ENCODE measurements around the gene SLC25A43.
"Not testable (repeated sequence)": the region's sequence is repeated elsewhere in the genome, so short reads cannot be mapped to it uniquely, and the experiment has no call there.

SLC25A43 gene

GRCh38 chrX:119486745-119487144 is 87.6 kb downstream of the SLC25A43 start:
- Histone ChIP-seq H3K36me3 (ENCODE audit: insufficient read depth, low read length) (no peaks in the 10 kb centered on the region), H3K4me3 (ENCODE audit: low read depth in 1 of 2, low read length in 2 of 2) (no peak overlapping the region), H3K9ac (ENCODE audit: low read length) (no peak overlapping the region), H3K9me3 (ENCODE audit: low read length) (no peaks in the 10 kb centered on the region), H3K4me1 (ENCODE audit: insufficient read depth, low read length) (no peaks in the 10 kb centered on the region), H3K27ac (ENCODE audit: low read depth, low read length) (no peak overlapping the region), H3K27me3 (ENCODE audit: control insufficient read depth in 1 of 2, insufficient read depth in 2 of 2, low read length in 2 of 2) (peaks cover 0 to 6% of the 10 kb centered on the region in 2 donors)

GRCh38 chrX:119487766-119488165 is 88.6 kb downstream of the SLC25A43 start:
- not testable (repeated sequence) for H3K9me3 ChIP-seq (ENCODE audit: low read length); H3K27ac ChIP-seq (ENCODE audit: low read depth, low read length); H3K9ac ChIP-seq (ENCODE audit: low read length); H3K4me1 ChIP-seq (ENCODE audit: insufficient read depth, low read length); H3K36me3 ChIP-seq (ENCODE audit: insufficient read depth, low read length); H3K4me3 ChIP-seq (ENCODE audit: low read depth in 1 of 2, low read length in 2 of 2); H3K27me3 ChIP-seq (ENCODE audit: control insufficient read depth in 1 of 2, insufficient read depth in 2 of 2, low read length in 2 of 2)

- Histone ChIP-seq H3K27me3 (ENCODE audit: control insufficient read depth in 1 of 2, insufficient read depth in 2 of 2, low read length in 2 of 2) (peaks cover 0 to 6% of the 10 kb centered on the region in 2 donors), H3K27ac (ENCODE audit: low read depth, low read length) (no peak overlapping the region), H3K9ac (ENCODE audit: low read length) (no peak overlapping the region), H3K4me3 (ENCODE audit: low read depth in 1 of 2, low read length in 2 of 2) (no peak overlapping the region), H3K9me3 (ENCODE audit: low read length) (no peaks in the 10 kb centered on the region), H3K36me3 (ENCODE audit: insufficient read depth, low read length) (no peaks in the 10 kb centered on the region), H3K4me1 (ENCODE audit: insufficient read depth, low read length) (no peaks in the 10 kb centered on the region)
These were observed 89.6 kb downstream of the SLC25A43 start for GRCh38 chrX:119488749-119489148.

GRCh38 chrX:119489212-119490074 is 90.3 kb downstream of the SLC25A43 start:
- Histone ChIP-seq H3K36me3 (ENCODE audit: insufficient read depth, low read length) (no peaks in the 10 kb centered on the region), H3K9me3 (ENCODE audit: low read length) (no peaks in the 10 kb centered on the region), H3K4me1 (ENCODE audit: insufficient read depth, low read length) (no peaks in the 10 kb centered on the region), H3K27me3 (ENCODE audit: control insufficient read depth in 1 of 2, insufficient read depth in 2 of 2, low read length in 2 of 2) (peaks cover 0 to 6% of the 10 kb centered on the region in 2 donors), H3K27ac (ENCODE audit: low read depth, low read length) (no peak overlapping the region), H3K4me3 (ENCODE audit: low read depth in 1 of 2, low read length in 2 of 2) (no peak overlapping the region), H3K9ac (ENCODE audit: low read length) (no peak overlapping the region)

- no peaks in the 10 kb centered on the region for H3K4me1 ChIP-seq (ENCODE audit: insufficient read depth, low read length)
- no peaks in the 10 kb centered on the region for H3K36me3 ChIP-seq (ENCODE audit: insufficient read depth, low read length)
- H3K27me3 ChIP-seq (ENCODE audit: control insufficient read depth in 1 of 2, insufficient read depth in 2 of 2, low read length in 2 of 2): peaks cover 0 to 6% of the 10 kb centered on the region in 2 donors
- H3K9me3 ChIP-seq (ENCODE audit: low read length): no peaks in the 10 kb centered on the region
- no peak overlapping the region for H3K27ac ChIP-seq (ENCODE audit: low read depth, low read length)
- no peak overlapping the region for H3K9ac ChIP-seq (ENCODE audit: low read length)
- no peak overlapping the region for H3K4me3 ChIP-seq (ENCODE audit: low read depth in 1 of 2, low read length in 2 of 2)
These were observed 93.3 kb downstream of the SLC25A43 start for GRCh38 chrX:119492463-119492862.

- not testable (repeated sequence) for H3K36me3 ChIP-seq (ENCODE audit: insufficient read depth, low read length); H3K27ac ChIP-seq (ENCODE audit: low read depth, low read length); H3K9ac ChIP-seq (ENCODE audit: low read length)
These were observed 94.8 kb downstream of the SLC25A43 start for GRCh38 chrX:119493851-119494495.

GRCh38 chrX:119495734-119496726 is 96.9 kb downstream of the SLC25A43 start:
- no peak overlapping the region for H3K4me3 ChIP-seq (ENCODE audit: low read depth in 1 of 2, low read length in 2 of 2)
- no peak overlapping the region for H3K9ac ChIP-seq (ENCODE audit: low read length)
- no peak overlapping the region for H3K27ac ChIP-seq (ENCODE audit: low read depth, low read length)

More at GRCh38 chrX:119493851-119494495, 94.8 kb downstream of the SLC25A43 start:
- H3K4me1 ChIP-seq (ENCODE audit: insufficient read depth, low read length); H3K27me3 ChIP-seq (ENCODE audit: control insufficient read depth in 1 of 2, insufficient read depth in 2 of 2, low read length in 2 of 2); H3K9me3 ChIP-seq (ENCODE audit: low read length); H3K4me3 ChIP-seq (ENCODE audit: low read depth in 1 of 2, low read length in 2 of 2): not testable (repeated sequence)

GRCh38 chrX:119497185-119497584 is 98.0 kb downstream of the SLC25A43 start:
- Histone ChIP-seq H3K36me3 (ENCODE audit: insufficient read depth, low read length) (no peaks in the 10 kb centered on the region), H3K27ac (ENCODE audit: low read depth, low read length) (no peak overlapping the region), H3K9me3 (ENCODE audit: low read length) (no peaks in the 10 kb centered on the region), H3K9ac (ENCODE audit: low read length) (no peak overlapping the region), H3K4me3 (ENCODE audit: low read depth in 1 of 2, low read length in 2 of 2) (no peak overlapping the region), H3K4me1 (ENCODE audit: insufficient read depth, low read length) (no peaks in the 10 kb centered on the region), H3K27me3 (ENCODE audit: control insufficient read depth in 1 of 2, insufficient read depth in 2 of 2, low read length in 2 of 2) (no peaks in the 10 kb centered on the region)

More at GRCh38 chrX:119495734-119496726, 96.9 kb downstream of the SLC25A43 start:
- no peaks in the 10 kb centered on the region for H3K36me3 ChIP-seq (ENCODE audit: insufficient read depth, low read length)
- no peaks in the 10 kb centered on the region for H3K27me3 ChIP-seq (ENCODE audit: control insufficient read depth in 1 of 2, insufficient read depth in 2 of 2, low read length in 2 of 2)
- H3K4me1 ChIP-seq (ENCODE audit: insufficient read depth, low read length): no peaks in the 10 kb centered on the region
- no peaks in the 10 kb centered on the region for H3K9me3 ChIP-seq (ENCODE audit: low read length)

GRCh38 chrX:119500061-119500800 is 101.1 kb downstream of the SLC25A43 start:
- Histone ChIP-seq H3K9me3 (ENCODE audit: low read length) (no peaks in the 10 kb centered on the region), H3K27me3 (ENCODE audit: control insufficient read depth in 1 of 2, insufficient read depth in 2 of 2, low read length in 2 of 2) (peaks cover 0 to 4% of the 10 kb centered on the region in 2 donors), H3K4me1 (ENCODE audit: insufficient read depth, low read length) (no peaks in the 10 kb centered on the region), H3K27ac (ENCODE audit: low read depth, low read length) (no peak overlapping the region), H3K36me3 (ENCODE audit: insufficient read depth, low read length) (no peaks in the 10 kb centered on the region), H3K4me3 (ENCODE audit: low read depth in 1 of 2, low read length in 2 of 2) (no peak overlapping the region), H3K9ac (ENCODE audit: low read length) (no peak overlapping the region)

- Histone ChIP-seq H3K27me3 (ENCODE audit: control insufficient read depth in 1 of 2, insufficient read depth in 2 of 2, low read length in 2 of 2) (peaks cover 0 to 4% of the 10 kb centered on the region in 2 donors), H3K9ac (ENCODE audit: low read length) (no peak overlapping the region), H3K9me3 (ENCODE audit: low read length) (no peaks in the 10 kb centered on the region), H3K27ac (ENCODE audit: low read depth, low read length) (no peak overlapping the region), H3K4me3 (ENCODE audit: low read depth in 1 of 2, low read length in 2 of 2) (no peak overlapping the region), H3K4me1 (ENCODE audit: insufficient read depth, low read length) (no peaks in the 10 kb centered on the region), H3K36me3 (ENCODE audit: insufficient read depth, low read length) (no peaks in the 10 kb centered on the region)
These were observed 102.5 kb downstream of the SLC25A43 start for GRCh38 chrX:119501511-119502148.
